Stimulated activated CD8-positive, alpha-beta memory T cell treated with anti-CD3 and anti-CD28 coated beads, Interleukin-7, amount 100 ng/mL, for 24 hours (primary cell): ENCODE measurements around the gene KLHDC3.

Experiments used
- DNase-seq: peaks from one replicate; pipeline ENCODE4 v3.0.0-alpha.2; 2020; ENCODE audit warnings: low read depth

The KLHDC3 gene, protein sequence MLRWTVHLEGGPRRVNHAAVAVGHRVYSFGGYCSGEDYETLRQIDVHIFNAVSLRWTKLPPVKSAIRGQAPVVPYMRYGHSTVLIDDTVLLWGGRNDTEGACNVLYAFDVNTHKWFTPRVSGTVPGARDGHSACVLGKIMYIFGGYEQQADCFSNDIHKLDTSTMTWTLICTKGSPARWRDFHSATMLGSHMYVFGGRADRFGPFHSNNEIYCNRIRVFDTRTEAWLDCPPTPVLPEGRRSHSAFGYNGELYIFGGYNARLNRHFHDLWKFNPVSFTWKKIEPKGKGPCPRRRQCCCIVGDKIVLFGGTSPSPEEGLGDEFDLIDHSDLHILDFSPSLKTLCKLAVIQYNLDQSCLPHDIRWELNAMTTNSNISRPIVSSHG

DNA sequence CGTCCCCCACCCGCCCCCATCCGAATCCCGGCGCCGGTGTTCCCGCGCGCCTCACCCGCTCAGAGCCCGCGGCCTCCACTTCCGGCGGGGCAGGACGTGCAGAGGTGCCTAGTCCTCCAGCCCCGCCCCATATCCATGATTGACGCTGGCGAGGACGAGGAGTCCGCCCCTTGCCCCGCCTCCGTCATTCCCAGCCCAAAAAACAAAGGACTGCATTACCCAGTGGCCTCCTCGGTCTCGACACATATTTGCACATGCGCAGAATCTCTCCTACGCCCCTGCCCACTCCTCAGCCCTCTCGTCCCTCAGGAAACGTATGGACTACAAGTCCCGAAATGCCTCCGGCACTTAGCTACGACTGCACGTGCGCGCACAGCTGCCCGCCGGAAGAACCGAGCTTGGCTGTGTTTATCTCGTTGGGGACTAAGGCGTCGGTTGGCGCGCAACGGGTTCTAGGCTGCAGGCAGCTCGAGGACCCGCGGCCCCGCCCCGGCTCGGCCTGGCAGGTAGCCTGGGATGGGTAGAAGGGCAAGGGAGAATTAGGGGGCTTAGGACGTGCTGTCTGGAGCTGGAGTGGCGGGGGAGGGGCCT is at the start of gene KLHDC3, which contains the start of gene MEA1:
TSS of gene KLHDC3 (plus strand) at position 407 of the 591 bp plus-strand sequence. CDS start 2,944 bp downstream, outside the sequence.
TSS of gene MEA1 (minus strand) at position 104 of the 591 bp plus-strand sequence. CDS start 133 bp downstream, outside the sequence.
- peak; percentile 97 for DNase-seq

DNA sequence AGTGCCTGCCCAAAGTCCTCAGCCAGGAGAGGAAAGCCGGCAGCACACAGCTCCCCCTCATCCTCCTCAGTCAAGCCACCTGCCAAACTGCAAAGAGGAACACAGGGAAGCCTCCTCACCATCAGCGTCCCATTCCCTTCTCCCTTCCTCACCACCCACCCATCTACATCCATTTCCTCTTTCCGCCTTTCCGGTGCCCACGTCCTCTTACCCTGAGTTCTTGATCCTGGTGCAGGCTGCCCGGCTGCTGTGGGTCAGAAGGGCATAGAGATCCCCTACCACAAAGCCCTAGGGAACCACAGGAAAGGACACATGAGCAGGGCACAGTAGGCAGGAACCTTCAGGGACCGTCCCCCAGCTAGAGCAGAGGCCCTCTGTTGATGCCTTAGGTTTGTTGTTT is 47.5 kb upstream of the KLHDC3 start:
- DNase-seq, result no peak

- no peak for DNase-seq
Measured at GRCh38 chr6:42967228-42967627, 46.8 kb upstream of the KLHDC3 start.

GRCh38 chr6:42968126-42968701 is 45.8 kb upstream of the KLHDC3 start:
- no peak for DNase-seq

GRCh38 chr6:42968783-42969182 is 45.3 kb upstream of the KLHDC3 start:
- DNase-seq, result no peak

- DNase-seq, result no peak
Measured at GRCh38 chr6:42969431-42969830, 44.6 kb upstream of the KLHDC3 start.

DNA sequence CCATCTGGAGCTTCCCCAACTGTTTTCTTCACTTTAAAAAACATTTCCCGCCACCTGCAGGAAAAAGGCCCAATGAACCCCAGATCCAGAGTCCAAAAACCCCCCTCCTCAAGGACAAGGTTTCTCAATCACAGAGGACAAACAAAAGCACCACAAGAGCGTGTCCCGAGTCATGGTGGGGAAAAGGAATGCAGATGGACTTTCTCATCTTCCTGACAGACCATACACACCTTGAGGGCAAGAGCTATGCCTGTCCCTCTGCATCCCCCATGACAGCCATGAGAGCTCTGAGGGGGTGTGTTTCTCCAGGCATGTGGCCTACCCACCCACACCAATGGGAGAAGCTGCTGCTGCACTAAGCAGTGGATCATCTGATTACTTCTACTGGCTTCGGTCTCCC is 44.1 kb upstream of the KLHDC3 start:
- DNase-seq, result no peak

DNA sequence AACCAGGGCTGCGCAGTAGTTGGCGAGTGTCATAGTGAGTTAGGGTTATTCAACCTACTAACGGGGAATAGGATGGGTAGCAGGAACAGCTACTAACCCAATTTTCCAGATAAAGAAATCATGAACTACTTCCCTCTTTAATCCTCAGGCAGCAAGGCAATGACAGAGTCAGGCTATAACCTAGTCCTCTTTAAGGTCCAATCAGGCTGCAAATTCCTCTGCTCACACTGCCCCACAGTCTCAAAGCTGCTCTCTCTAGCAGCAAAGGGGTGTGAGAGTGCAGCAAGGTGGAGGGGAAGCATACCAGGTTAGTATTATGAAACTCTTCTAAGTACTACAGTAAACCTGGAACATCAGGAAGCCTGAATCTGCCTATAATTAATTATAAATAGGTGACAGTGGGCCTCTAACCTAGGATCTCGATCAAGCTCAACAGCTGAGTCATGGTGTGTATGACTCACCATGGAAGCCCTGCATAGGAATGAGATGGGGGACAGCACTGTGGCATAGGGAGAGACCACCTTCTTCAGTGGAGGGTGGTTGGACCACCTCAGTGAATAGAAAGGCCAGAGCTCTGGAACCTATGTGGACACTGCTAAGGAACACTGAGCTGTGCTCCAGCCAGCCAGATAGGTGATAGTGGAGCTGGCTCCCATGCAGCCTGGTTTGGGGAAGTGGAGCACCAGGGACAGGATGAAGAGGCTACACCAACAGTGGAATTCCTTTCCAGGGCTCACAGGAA is 43.0 kb upstream of the KLHDC3 start:
- no peak for DNase-seq

DNA sequence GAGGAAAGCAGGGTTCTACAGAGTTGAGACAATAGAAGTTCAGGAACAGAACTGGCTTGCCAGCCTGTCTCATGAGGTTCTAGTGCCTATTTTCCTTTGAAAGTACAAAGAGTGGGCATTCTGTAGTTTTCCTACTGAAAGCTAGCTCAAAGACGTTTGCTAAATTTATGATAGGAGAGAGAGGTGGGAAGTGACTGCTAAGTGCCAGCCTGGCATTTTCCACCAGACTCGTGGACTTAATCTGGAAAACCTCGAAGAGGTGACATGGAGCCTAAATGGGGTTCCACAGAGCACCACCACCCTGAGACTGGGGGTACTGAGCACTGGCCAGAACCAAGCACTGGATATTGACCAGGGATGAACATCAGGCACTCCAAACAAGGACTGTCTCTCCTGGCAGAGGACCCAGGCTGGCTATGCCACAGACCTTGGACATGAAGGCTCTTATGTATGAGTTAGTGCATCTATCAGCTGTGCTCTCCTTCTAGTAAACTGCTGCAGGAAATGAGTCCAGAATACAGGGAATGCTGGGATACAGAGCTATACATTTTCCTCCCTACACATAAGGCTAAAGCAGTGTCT is 42.2 kb upstream of the KLHDC3 start:
- DNase-seq, result no peak

GRCh38 chr6:42973926-42974325 is 40.1 kb upstream of the KLHDC3 start:
- DNase-seq, result no peak

GRCh38 chr6:42974919-42975505 is 39.0 kb upstream of the KLHDC3 start:
- no peak for DNase-seq

GRCh38 chr6:42978487-42978838 is 35.6 kb upstream of the KLHDC3 start:
- no peak for DNase-seq

GRCh38 chr6:42978839-42979522 is 35.1 kb upstream of the KLHDC3 start, which contains the start of gene PEX6:
Gene PEX6 (minus strand): TSS chr6:42979181. CDS start chr6:42979150, 31 bp downstream.
- DNase-seq, result peak; percentile 80

- no peak for DNase-seq
Measured at GRCh38 chr6:42979523-42980177, 34.4 kb upstream of the KLHDC3 start.

DNA sequence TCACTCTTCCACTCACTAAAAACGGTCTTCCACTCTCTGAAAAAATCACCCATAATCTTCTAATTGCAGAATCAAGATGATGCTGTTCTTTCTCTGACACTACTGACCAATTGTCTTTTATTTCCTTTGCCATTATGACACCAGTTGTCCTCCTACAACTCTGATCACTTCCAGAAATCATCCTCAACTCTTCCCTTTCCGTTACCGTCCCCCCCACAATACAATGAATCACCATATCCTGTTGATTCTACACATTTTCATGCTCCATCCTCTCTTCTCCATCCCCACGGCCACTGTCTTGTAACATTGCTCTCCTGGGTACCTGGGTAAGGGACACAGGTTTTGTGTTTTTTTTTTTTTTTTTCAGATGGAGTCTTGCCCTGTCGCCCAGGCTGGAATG is 32.2 kb upstream of the KLHDC3 start:
- DNase-seq, result no peak

DNA sequence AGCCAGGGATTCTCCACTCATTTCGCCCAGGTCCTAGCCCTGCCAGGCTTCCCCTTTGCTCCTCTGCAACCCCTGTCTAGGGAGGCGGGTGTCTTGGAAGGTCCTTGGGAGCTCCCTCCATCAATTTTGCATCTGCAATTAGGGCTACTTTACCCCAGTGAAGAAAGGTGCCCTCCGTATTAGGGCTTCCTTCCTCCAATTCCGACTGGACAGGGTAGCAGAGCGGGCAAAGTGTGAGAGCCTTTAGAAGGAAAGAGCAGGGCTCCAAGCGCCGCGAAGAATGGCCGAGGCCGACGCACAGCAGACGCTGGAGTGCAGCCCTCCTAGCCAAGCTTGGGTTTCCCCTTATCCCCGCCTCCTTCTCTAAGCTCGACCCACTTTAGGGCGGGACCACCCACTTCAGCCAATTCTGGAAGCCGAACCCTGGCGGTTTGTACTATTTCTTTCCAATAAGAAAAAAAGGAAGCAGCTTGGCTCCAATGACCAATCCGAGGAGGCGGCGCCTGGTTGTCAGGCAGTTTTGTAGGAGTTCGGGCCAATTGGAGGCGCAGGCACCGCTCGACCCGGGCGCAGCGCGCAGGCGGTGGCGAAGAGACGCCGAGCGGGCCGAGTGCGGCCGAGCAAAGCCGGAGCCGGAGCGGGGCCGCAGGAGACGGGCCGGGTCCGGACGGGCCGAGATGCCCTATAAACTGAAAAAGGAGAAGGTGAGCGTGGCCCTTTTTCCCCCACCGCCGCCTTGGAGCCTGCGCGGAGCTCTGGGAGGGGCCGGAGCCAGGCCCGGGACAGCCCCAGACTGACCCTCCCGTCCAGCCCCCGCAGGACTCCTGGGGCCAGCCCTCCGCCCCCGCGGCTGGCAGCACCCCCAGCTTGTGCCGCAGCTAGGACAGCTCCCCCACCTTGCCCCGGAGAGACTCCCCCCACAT is 29.8 kb upstream of the KLHDC3 start, which contains the start of gene PPP2R5D:
TSS of gene PPP2R5D (plus strand) at position 570 of the 923 bp plus-strand sequence. CDS start at position 678, 108 bp downstream.
- peak; percentile 95 for DNase-seq

DNA sequence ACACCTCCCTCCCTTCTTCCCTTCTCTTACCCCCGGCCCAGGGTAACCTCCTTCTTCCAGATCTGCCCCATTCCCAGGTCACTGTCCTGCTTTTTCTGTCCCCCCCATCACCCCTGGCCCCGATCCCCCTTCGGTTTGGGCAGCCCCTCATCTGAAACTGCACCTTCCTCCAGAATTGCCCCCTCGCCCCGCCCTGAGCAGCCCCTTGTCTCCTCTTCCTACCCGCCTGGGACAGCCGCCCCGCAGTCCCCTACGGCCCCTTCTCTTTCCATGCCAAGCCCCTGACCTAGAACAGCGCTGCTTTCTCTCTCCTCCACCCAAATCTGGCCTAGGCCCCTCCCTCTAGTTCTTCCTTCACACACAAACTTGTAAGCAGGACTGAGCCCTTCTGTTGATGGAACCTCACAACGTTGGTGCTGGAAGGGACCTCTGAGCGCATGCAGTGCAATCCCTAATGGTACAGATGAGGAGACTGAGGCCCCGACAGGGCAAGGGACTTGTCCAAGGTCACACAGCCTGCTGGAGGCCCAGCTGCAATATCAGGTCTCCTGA is 29.0 kb upstream of the KLHDC3 start:
- DNase-seq, result no peak

DNA sequence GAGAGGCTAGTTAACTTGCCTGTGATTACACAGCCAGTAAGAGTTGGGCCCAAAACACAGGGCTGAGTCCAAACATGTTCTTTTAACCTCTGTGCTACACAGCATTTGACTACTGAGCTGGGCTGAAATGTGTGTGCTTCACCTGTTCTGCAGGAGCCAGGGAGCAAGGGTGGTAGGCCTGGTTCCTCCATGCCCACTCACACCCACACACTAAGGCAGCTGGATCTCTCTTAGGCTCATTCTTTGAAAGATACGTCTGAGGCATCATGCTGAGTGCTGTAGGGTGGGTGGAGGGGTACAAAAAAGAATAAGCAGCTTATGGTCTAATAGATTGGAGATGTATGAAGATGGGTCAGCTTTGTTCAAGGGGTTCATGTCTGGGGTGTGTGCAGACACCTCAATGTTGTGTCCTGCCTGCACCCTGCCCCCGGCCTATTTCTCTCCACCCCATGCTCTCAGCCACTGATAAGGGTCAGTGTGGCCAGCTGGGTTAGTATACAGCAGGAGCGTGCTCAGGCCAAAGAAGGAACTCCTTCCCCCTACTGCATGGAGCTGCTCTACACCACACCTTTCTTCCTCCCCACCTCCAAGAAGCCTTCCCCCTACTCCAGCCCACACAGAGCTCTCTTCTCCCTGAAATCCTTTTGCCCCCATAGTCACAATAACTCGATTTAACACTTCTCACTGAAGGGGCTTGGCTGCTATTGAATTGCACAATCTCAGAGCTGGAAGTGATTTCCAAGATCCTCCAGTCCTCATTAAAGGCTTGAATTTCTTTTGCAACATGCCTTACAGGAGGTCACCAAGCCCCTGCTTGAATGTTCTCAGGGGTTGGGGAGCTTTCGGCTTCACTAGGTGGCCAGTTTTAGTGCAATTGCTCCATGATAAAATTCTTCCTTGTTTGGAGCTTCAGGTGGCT is 26.3 kb upstream of the KLHDC3 start:
- DNase-seq, result no peak
